CD14-positive monocyte (primary cell): ENCODE results near the gene SLC43A3. TPM values are rescaled to one million over a fixed set of nuclear protein-coding genes. Genes with fewer than 3 reads are reported as not detected.

Source experiments
- DNase-seq, 3 donors: peaks; one replicate each; pipeline ENCODE4 v3.0.0-alpha.2; 2011 to 2022
- H2AFZ ChIP-seq: 2 replicates; pipeline ENCODE4 v1.6.0; 2012; ENCODE audit warnings: mild to moderate bottlenecking, low read depth, low read length, inconsistent platforms; ENCODE audit not compliant: insufficient read depth, poor library complexity, severe bottlenecking
- H3K27ac ChIP-seq, 2 donors: 1 replicate in 1 of 2; 2 replicates in 1 of 2; pipeline ENCODE4 v1.5.1; 2012 to 2013; ENCODE audit warnings: low read length in 2 of 2, control low read depth in 1 of 2, inconsistent platforms in 1 of 2, low read depth in 1 of 2, mild to moderate bottlenecking in 1 of 2
- H3K27me3 ChIP-seq, 2 donors: one replicate each; pipeline versions ENCODE4 v1.6.0 to v1.6.1; 2011 to 2013; ENCODE audit warnings: low read length in 2 of 2; ENCODE audit not compliant: control insufficient read depth in 2 of 2, insufficient read depth in 2 of 2
- H3K36me3 ChIP-seq, 2 donors: replicated peaks in 1 of 2; 1 replicate in 1 of 2; 2 replicates in 1 of 2; pipeline versions ENCODE4 v1.5.1 to v1.6.1; 2012 to 2013; ENCODE audit warnings: low read length in 2 of 2, control low read depth in 1 of 2, inconsistent platforms in 1 of 2, mild to moderate bottlenecking in 1 of 2; ENCODE audit not compliant: insufficient read depth in 2 of 2, control insufficient read depth in 1 of 2
- H3K4me1 ChIP-seq, 2 donors: 1 replicate in 1 of 2; 2 replicates in 1 of 2; pipeline versions ENCODE4 v1.5.1 to v1.6.1; 2012 to 2013; ENCODE audit warnings: low read length in 2 of 2, control low read depth in 1 of 2, inconsistent platforms in 1 of 2, mild to moderate bottlenecking in 1 of 2, moderate library complexity in 1 of 2; ENCODE audit not compliant: insufficient read depth in 2 of 2, control insufficient read depth in 1 of 2
- H3K4me2 ChIP-seq: replicated peaks from 2 replicates; pipeline ENCODE3; 2012; ENCODE audit warnings: low read length, moderate library complexity, mild to moderate bottlenecking; ENCODE audit not compliant: poor library complexity, severe bottlenecking; ENCODE audit errors: extremely low read depth
- H3K4me3 ChIP-seq, 3 experiments: fragments of 200-600 bp in 1 of 3; sonication (generic) in 1 of 3; replicated peaks in 1 of 3; 1 replicate in 2 of 3; 2 replicates in 1 of 3; pipeline ENCODE4 v1.5.1; 2011 to 2013; ENCODE audit warnings: low read length in 3 of 3, mild to moderate bottlenecking in 3 of 3, control low read depth in 2 of 3, low read depth in 2 of 3, inconsistent platforms in 1 of 3, moderate library complexity in 1 of 3
- H3K79me2 ChIP-seq: 2 replicates; pipeline ENCODE4 v1.6.0; 2012; ENCODE audit warnings: mild to moderate bottlenecking, control low read depth, inconsistent platforms, low read length, moderate library complexity; ENCODE audit not compliant: insufficient read depth
- H3K9ac ChIP-seq: 2 replicates; pipeline ENCODE4 v1.6.0; 2017; ENCODE audit warnings: low read length, mild to moderate bottlenecking; ENCODE audit not compliant: insufficient read depth, poor library complexity, severe bottlenecking
- H3K9me3 ChIP-seq, 2 donors: replicated peaks in 1 of 2; 1 replicate in 1 of 2; 2 replicates in 1 of 2; pipeline versions ENCODE4 v1.5.1 to v1.6.1; 2012 to 2013; ENCODE audit warnings: low read length in 2 of 2, control low read depth in 1 of 2; ENCODE audit not compliant: control insufficient read depth in 1 of 2, insufficient read depth in 1 of 2
- H4K20me1 ChIP-seq: 2 replicates; pipeline ENCODE4 v1.6.0; 2012; ENCODE audit warnings: mild to moderate bottlenecking, low read length, control low read depth, moderate library complexity; ENCODE audit not compliant: insufficient read depth
- H3K27ac Mint-ChIP-seq, 7 donors: one replicate each; pipeline ENCODE4 v1.8.0; 2020; ENCODE audit warnings: mild to moderate bottlenecking in 7 of 7, mixed read lengths in 7 of 7, moderate library complexity in 6 of 7, inconsistent platforms in 2 of 7
- H3K27me3 Mint-ChIP-seq, 3 donors: one replicate each; pipeline ENCODE4 v1.8.0; 2021 to 2022; ENCODE audit warnings: low read depth in 3 of 3, mild to moderate bottlenecking in 3 of 3, mixed read lengths in 3 of 3, moderate library complexity in 3 of 3, inconsistent platforms in 1 of 3
- H3K36me3 Mint-ChIP-seq, 2 donors: one replicate each; pipeline ENCODE4 v1.8.0; 2020; ENCODE audit warnings: mixed read lengths in 2 of 2, inconsistent platforms in 1 of 2, mild to moderate bottlenecking in 1 of 2
- H3K4me1 Mint-ChIP-seq: one replicate; pipeline ENCODE4 v1.8.0; 2020; ENCODE audit warnings: mild to moderate bottlenecking, mixed read lengths
- H3K4me3 Mint-ChIP-seq, 2 donors: one replicate each; pipeline ENCODE4 v1.8.0; 2020; ENCODE audit warnings: mild to moderate bottlenecking in 2 of 2, mixed read lengths in 2 of 2, moderate library complexity in 1 of 2
- H3K9me3 Mint-ChIP-seq, 7 donors: one replicate each; pipeline ENCODE4 v1.8.0; 2020 to 2022; ENCODE audit warnings: mixed read lengths in 7 of 7, mild to moderate bottlenecking in 6 of 7, moderate library complexity in 6 of 7, inconsistent platforms in 2 of 7
- WGBS: methylation state at CpG from one replicate; pipeline ENCODE4 v1.1.5; 2013; ENCODE audit warnings: missing lambda C conversion rate; ENCODE audit not compliant: insufficient coverage; 5-methylcytosine and 5-hydroxymethylcytosine counted together
- intact Hi-C, 2 donors: fragments of 100-400 bp; cut with micrococcal nuclease; formaldehyde crosslinking; loops; one replicate each; pipeline versions ENCODE4 v1.15.0 to v1.15.1; 2023
- polyA plus RNA-seq, 3 donors: library from polyadenylated mRNA; depleted of rRNA in 1 of 3; unstranded in 2 of 3; stranded (reverse) in 1 of 3; fragments of 300-500 nt in 2 of 3; fragments of >200 nt in 1 of 3; fragmentation: Illumina TruSeq in 2 of 3; gene quantifications; 1 replicate in 2 of 3; 2 replicates in 1 of 3; pipeline ENCODE4 v1.2.3, GENCODE V29; 2012 to 2021
- TF ChIP-seq, protein P1 (sequence below): fragments of 200-600 bp; IDR thresholded peaks from one replicate; pipeline ENCODE4 v1.8.0; 2022; ENCODE audit warnings: antibody characterized with exemption, mild to moderate bottlenecking

SLC43A3 gene
- polyA plus RNA-seq, 3 donors = 82.4 to 116 (median 109) TPM

DNA sequence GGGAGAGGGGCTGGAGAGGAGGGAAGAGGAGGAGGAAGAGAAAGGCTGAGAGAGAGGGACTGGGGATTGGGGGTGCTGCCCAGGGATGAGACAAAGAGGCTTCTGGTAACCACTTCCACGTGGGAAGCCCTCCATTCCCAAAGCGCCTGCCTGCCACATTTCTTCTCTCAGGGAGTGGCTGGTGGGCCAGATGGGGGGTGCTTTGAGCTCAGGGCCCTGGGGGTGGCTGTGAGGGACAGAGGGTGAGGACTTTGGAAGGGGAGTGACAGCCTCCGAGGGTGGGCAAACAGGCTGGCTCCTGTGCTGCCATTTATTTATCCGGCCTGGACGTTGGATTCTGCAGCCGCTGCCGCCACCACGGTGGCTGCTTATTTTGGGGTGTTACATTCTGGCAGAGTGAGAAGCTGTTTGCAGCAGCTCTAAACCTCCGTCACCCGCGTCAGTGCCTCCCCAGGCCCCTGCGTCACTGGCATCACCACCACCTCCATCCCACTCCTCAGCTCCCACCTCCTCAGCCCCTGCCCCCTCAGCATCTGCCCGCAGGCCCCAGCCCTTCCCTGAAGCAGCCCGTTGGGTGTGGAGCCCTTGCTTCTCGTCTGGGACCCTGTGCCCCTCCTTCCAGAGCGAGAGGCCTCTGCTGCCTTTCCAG lies 35.0 kb upstream of the SLC43A3 start:
- H3K36me3 ChIP-seq = no peaks in the 10 kb centered on the region
- no peak overlapping the region for H3K4me3 ChIP-seq
- no peaks in the 10 kb centered on the region for H3K79me2 ChIP-seq
- intact Hi-C loops = no loop called here
- H3K4me1 Mint-ChIP-seq = peaks cover 44% of the 10 kb centered on the region
- H3K27ac Mint-ChIP-seq = no peak overlapping the region
- H3K9ac ChIP-seq = no peak overlapping the region
- peaks cover 2 to 19% of the 10 kb centered on the region in 2 donors for H3K36me3 Mint-ChIP-seq
- H3K27me3 Mint-ChIP-seq = peaks cover 37 to 58% (median 56%) of the 10 kb centered on the region in 3 donors
- H2AFZ ChIP-seq = no peak overlapping the region
- H3K4me2 ChIP-seq = no peak overlapping the region
- TF ChIP-seq, protein P1, sequence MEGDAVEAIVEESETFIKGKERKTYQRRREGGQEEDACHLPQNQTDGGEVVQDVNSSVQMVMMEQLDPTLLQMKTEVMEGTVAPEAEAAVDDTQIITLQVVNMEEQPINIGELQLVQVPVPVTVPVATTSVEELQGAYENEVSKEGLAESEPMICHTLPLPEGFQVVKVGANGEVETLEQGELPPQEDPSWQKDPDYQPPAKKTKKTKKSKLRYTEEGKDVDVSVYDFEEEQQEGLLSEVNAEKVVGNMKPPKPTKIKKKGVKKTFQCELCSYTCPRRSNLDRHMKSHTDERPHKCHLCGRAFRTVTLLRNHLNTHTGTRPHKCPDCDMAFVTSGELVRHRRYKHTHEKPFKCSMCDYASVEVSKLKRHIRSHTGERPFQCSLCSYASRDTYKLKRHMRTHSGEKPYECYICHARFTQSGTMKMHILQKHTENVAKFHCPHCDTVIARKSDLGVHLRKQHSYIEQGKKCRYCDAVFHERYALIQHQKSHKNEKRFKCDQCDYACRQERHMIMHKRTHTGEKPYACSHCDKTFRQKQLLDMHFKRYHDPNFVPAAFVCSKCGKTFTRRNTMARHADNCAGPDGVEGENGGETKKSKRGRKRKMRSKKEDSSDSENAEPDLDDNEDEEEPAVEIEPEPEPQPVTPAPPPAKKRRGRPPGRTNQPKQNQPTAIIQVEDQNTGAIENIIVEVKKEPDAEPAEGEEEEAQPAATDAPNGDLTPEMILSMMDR = no peak
- 89% methylated on average over 12 of the region's 16 CpGs for WGBS
- H3K9me3 Mint-ChIP-seq = peaks cover 0 to 28% (median 7%) of the 10 kb centered on the region in 7 donors
- H3K27me3 ChIP-seq = peaks cover 25 to 51% of the 10 kb centered on the region in 2 donors
- H3K27ac ChIP-seq = no peak overlapping the region
- H4K20me1 ChIP-seq = no peaks in the 10 kb centered on the region
- peaks cover 0 to 4% of the 10 kb centered on the region in 2 donors for H3K9me3 ChIP-seq
- DNase-seq = no peak
- H3K4me3 Mint-ChIP-seq = peak overlapping the region; percentile 47 to 75
- peaks cover 44 to 45% of the 10 kb centered on the region in 2 donors for H3K4me1 ChIP-seq

- H3K4me2 ChIP-seq = peak overlapping the region; percentile 93
- H3K9ac ChIP-seq = peak overlapping the region; percentile 36
- no peak for DNase-seq
- peaks cover 0 to 28% (median 7%) of the 10 kb centered on the region in 7 donors for H3K9me3 Mint-ChIP-seq
- intact Hi-C loops = no loop called here
- H3K79me2 ChIP-seq = no peaks in the 10 kb centered on the region
- H3K36me3 Mint-ChIP-seq = peaks cover 2 to 19% of the 10 kb centered on the region in 2 donors
- no peak overlapping the region for H3K27ac ChIP-seq
- H3K4me1 ChIP-seq = peaks cover 44 to 45% of the 10 kb centered on the region in 2 donors
- WGBS = 9% methylated on average over 48 of the region's 50 CpGs
- peaks cover 25 to 52% of the 10 kb centered on the region in 2 donors for H3K27me3 ChIP-seq
- H4K20me1 ChIP-seq = no peaks in the 10 kb centered on the region
- peak overlapping the region; percentile 9 to 81 (median 27) for H3K4me3 ChIP-seq
- peaks cover 0 to 4% of the 10 kb centered on the region in 2 donors for H3K9me3 ChIP-seq
- peak overlapping the region; percentile 63 for H2AFZ ChIP-seq
- H3K27me3 Mint-ChIP-seq = peaks cover 37 to 59% (median 58%) of the 10 kb centered on the region in 3 donors
- TF ChIP-seq, protein P1 = no peak
- no peaks in the 10 kb centered on the region for H3K36me3 ChIP-seq
- no peak overlapping the region for H3K27ac Mint-ChIP-seq
- H3K4me3 Mint-ChIP-seq = peak overlapping the region; percentile 50 to 75
- peaks cover 44% of the 10 kb centered on the region for H3K4me1 Mint-ChIP-seq
Measured at GRCh38 chr11:57460758-57461749, 34.1 kb upstream of the SLC43A3 start.
